HG03108 (cell line): ENCODE data around the gene TOM1L2.
A peak's percentile ranks its signal among the peaks of the same experiment; 100 is the strongest.

Source experiments
- ATAC-seq: cut with Tn5 transposase; IDR thresholded peaks from one replicate; pipeline ENCODE4 v1.9.1; 2021; ENCODE audit warnings: moderate library complexity; ENCODE audit not compliant: unreplicated experiment

TOM1L2 gene

GRCh38 chr17:17823433-17824118 lies 148.6 kb downstream of the TOM1L2 start:
- ATAC-seq: peak; percentile 64

GRCh38 chr17:17822616-17823015 lies 149.6 kb downstream of the TOM1L2 start:
- no peak for ATAC-seq

- no peak for ATAC-seq
These were observed 150.0 kb downstream of the TOM1L2 start for GRCh38 chr17:17822189-17822588.

- ATAC-seq: no peak
These were observed 151.6 kb downstream of the TOM1L2 start for GRCh38 chr17:17820463-17821158.

- no peak for ATAC-seq
These were observed 152.2 kb downstream of the TOM1L2 start for GRCh38 chr17:17820046-17820445.

GRCh38 chr17:17819561-17819995 lies 152.6 kb downstream of the TOM1L2 start:
- peak; percentile 55 for ATAC-seq

- ATAC-seq: no peak
These were observed 153.1 kb downstream of the TOM1L2 start for GRCh38 chr17:17819111-17819510.

DNA sequence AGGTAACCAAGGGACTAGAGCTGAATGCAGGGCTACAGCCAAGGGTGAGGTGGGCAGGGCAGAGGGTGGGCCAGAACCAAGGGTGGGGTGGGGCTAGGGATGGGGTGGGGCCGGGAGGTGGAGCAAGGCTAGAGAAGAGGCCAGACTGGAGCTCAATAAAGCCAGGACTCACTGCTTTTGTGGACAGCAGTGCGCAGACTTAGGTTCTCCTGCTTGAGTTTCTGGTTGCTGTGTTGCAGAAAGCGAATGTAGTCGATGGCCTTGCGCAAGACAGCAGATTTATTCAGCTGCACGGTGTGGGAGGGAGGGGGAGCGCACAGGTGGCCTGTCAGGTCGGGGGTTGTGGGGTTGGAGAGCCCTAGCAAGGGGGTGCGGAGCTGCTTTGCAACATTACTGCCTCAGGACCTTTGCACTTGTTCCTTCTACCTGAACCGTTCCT lies 154.1 kb downstream of the TOM1L2 start:
- ATAC-seq: no peak

GRCh38 chr17:17817552-17817947 lies 154.7 kb downstream of the TOM1L2 start:
- no peak for ATAC-seq

GRCh38 chr17:17816831-17817551 lies 155.2 kb downstream of the TOM1L2 start:
- no peak for ATAC-seq

GRCh38 chr17:17816240-17816814 lies 155.9 kb downstream of the TOM1L2 start:
- no peak for ATAC-seq

DNA sequence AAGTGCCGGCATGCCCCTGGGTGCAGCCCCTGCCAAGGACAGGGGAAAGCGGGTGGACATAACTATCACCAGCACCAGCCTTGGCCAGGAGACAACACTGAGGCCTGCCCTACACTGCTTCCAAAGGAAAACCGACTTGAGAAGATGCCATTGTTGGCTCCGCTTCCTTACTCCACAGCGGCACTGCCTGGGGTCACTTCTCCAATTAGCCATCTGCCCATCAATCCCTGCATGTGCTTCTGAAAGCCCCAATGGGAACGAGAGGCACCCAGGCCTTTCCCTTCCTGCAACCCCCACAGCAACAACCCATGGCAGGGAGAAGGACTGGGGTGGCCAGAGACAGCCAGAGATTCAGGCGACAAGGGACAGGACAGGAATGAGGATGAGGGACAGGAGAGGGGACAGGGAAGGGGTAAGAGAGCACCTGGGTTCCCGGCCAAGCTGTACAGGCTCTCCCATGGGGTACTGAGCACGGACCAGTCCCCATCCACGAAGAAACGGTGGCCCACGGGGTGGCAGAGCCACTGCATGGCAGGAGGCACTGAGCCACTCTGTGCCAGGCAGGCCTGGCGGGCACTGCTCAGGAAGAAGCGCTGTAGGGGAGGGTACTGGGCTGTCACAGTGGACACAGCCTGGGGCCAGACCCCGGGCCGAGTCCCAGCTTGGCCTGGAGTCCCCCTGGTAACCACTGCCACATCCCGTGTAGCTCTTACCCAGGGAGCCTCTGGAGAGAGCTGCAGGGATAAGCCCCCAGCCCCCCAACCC lies 156.6 kb downstream of the TOM1L2 start:
- ATAC-seq: no peak

GRCh38 chr17:17815062-17815406 lies 157.2 kb downstream of the TOM1L2 start:
- no peak for ATAC-seq

- no peak for ATAC-seq
These were observed 157.8 kb downstream of the TOM1L2 start for GRCh38 chr17:17814162-17815061.

DNA sequence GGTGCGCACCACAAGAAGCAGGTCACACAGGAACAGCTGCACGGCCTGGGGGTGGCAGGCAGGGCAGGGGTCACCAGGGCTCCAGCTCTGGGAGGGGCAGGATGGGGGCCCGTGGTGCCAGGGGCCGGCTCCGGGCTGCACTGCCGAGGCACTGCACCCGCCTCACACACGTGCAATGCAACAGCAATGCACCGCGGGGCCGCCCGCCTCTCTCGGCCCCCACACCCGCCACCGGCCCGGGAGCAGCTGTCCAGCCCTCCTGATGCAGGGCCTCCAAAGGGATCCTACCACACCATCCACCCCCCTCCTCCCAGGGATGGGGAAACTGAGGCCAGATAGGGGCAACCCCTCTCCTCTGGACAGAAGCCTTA lies 158.5 kb downstream of the TOM1L2 start:
- ATAC-seq: no peak

- no peak for ATAC-seq
These were observed 159.0 kb downstream of the TOM1L2 start for GRCh38 chr17:17813055-17813724.

- ATAC-seq: no peak
These were observed 159.8 kb downstream of the TOM1L2 start for GRCh38 chr17:17812211-17813054.
